ENCODE measurements around the gene KCNMA1. TPM values are rescaled to one million over a fixed set of nuclear protein-coding genes. Genes with fewer than 3 reads are reported as not detected.

Gene KCNMA1
- total RNA-seq, 1 donor from 2014 or later: 15.8 TPM

- DNase-seq (ENCODE audit: low read depth) (no peak), FAIRE-seq (no peak)
- Histone ChIP-seq H3K27me3 (ENCODE audit: control insufficient read depth, insufficient read depth, low read length) (no peaks in the 10 kb centered on the region), H3K36me3 (ENCODE audit: control insufficient read depth, insufficient read depth, low read length) (peaks cover 1% of the 10 kb centered on the region), H3K4me3 (ENCODE audit: low read depth, low read length) (no peak overlapping the region)
- no peak for TF ChIP-seq CTCF (IDR thresholded peaks at IDR 0.05; ENCODE audit: insufficient read depth, low read length, severe bottlenecking)
Measured at GRCh38 chr10:77070346-77070745, 567.3 kb downstream of the KCNMA1 start.

GRCh38 chr10:77068969-77069368 lies 568.6 kb downstream of the KCNMA1 start:
- FAIRE-seq (peak; percentile 40), DNase-seq (ENCODE audit: low read depth) (no peak)
- Histone ChIP-seq H3K27me3 (ENCODE audit: control insufficient read depth, insufficient read depth, low read length) (no peaks in the 10 kb centered on the region), H3K36me3 (ENCODE audit: control insufficient read depth, insufficient read depth, low read length) (peaks cover 1% of the 10 kb centered on the region), H3K4me3 (ENCODE audit: low read depth, low read length) (no peak overlapping the region)
- no peak for TF ChIP-seq CTCF (IDR thresholded peaks at IDR 0.05; ENCODE audit: insufficient read depth, low read length, severe bottlenecking)

DNA sequence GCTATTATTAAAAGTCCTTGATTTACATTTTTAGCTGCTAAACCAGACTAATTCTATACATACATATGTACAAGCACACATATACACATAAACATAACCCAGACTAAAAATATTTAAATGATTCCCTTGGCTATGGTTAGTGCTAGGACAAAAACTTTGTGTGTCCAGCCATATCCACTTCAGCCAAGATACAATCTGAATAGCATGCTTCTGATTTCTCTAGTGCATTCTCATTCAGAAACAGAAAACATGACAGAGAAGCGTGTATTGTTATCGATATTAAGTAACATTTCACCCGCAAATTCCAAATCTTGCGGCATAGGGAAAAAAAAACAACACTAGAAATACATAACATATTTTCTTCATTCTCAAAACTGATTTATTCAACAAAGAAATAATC lies 569.3 kb downstream of the KCNMA1 start:
- peaks cover 1% of the 10 kb centered on the region for H3K36me3 ChIP-seq (ENCODE audit: control insufficient read depth, insufficient read depth, low read length)
- no peak overlapping the region for H3K4me3 ChIP-seq (ENCODE audit: low read depth, low read length)
- H3K27me3 ChIP-seq (ENCODE audit: control insufficient read depth, insufficient read depth, low read length): no peaks in the 10 kb centered on the region
- TF ChIP-seq CTCF (IDR thresholded peaks at IDR 0.05; ENCODE audit: insufficient read depth, low read length, severe bottlenecking): no peak
- DNase-seq (ENCODE audit: low read depth) (no peak), FAIRE-seq (no peak)

- FAIRE-seq: peak; percentile 93
Measured at GRCh38 chr10:77062381-77062780, 575.2 kb downstream of the KCNMA1 start.

GRCh38 chr10:77060913-77061312 lies 576.7 kb downstream of the KCNMA1 start:
- H3K36me3 ChIP-seq (ENCODE audit: control insufficient read depth, insufficient read depth, low read length): no peaks in the 10 kb centered on the region
- no peaks in the 10 kb centered on the region for H3K27me3 ChIP-seq (ENCODE audit: control insufficient read depth, insufficient read depth, low read length)
- FAIRE-seq (no peak), DNase-seq (ENCODE audit: low read depth) (no peak)
- no peak for TF ChIP-seq CTCF (IDR thresholded peaks at IDR 0.05; ENCODE audit: insufficient read depth, low read length, severe bottlenecking)
- H3K4me3 ChIP-seq (ENCODE audit: low read depth, low read length): no peak overlapping the region

More at GRCh38 chr10:77062381-77062780, 575.2 kb downstream of the KCNMA1 start:
- H3K4me3 ChIP-seq (ENCODE audit: low read depth, low read length): no peak overlapping the region
- no peak for TF ChIP-seq CTCF (IDR thresholded peaks at IDR 0.05; ENCODE audit: insufficient read depth, low read length, severe bottlenecking)
- H3K36me3 ChIP-seq (ENCODE audit: control insufficient read depth, insufficient read depth, low read length): no peaks in the 10 kb centered on the region
- no peaks in the 10 kb centered on the region for H3K27me3 ChIP-seq (ENCODE audit: control insufficient read depth, insufficient read depth, low read length)
- peak; percentile 91 for DNase-seq (ENCODE audit: low read depth)

GRCh38 chr10:77056650-77057049 lies 581.0 kb downstream of the KCNMA1 start:
- Histone ChIP-seq H3K4me3 (ENCODE audit: low read depth, low read length) (no peak overlapping the region), H3K36me3 (ENCODE audit: control insufficient read depth, insufficient read depth, low read length) (no peaks in the 10 kb centered on the region), H3K27me3 (ENCODE audit: control insufficient read depth, insufficient read depth, low read length) (no peaks in the 10 kb centered on the region)
- DNase-seq (ENCODE audit: low read depth) (peak; percentile 8), FAIRE-seq (no peak)
- no peak for TF ChIP-seq CTCF (IDR thresholded peaks at IDR 0.05; ENCODE audit: insufficient read depth, low read length, severe bottlenecking)

All from bronchial epithelial cell (primary cell).